GM10266 (cell line): ENCODE measurements around the gene SAV1.

ENCODE experiments used
- DNase-seq: peaks from one replicate; pipeline ENCODE4 v3.0.0; 2012; ENCODE audit errors: extremely low spot score
- TF ChIP-seq, protein P1 (sequence below): IDR thresholded peaks from 2 replicates; pipeline ENCODE4 v1.5.1; 2012; ENCODE audit warnings: mild to moderate bottlenecking, low read depth; ENCODE audit not compliant: control insufficient read depth, insufficient read depth; ENCODE audit errors: missing control alignments

The SAV1 gene

DNA sequence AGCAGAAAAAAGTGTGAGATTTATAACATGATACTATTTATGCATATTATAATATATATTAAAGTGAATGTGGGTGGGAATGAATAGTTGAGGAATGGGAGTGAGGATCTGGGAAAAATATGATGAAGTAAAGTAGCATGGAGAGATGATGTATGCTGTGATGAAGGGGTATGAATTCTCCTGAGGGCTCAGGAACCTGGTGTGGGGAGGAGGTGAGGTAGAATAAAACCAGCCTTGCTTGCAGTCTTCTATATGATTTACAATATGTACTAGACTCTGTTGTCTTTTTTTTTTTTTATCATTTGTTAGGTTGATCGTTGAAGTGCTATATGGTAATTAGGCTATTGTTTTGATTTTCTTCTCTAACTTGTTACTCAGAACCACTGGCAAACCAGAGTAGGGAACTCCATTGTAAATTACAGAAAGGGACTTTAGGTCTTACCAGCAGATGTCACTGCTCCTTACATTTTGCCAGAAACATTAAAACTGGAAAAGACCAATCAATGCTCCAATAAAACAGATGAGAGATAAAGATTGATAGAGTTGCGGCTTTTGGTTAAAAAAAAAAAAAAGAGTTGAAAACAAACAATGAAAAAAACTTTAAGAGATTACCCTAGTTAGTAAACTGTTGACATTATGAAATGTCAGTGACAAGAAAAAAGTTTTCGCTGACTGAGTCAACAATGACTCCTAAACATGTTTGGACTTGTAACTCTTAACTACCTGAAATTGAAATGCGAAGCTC lies 68.2 kb downstream of the SAV1 start:
- TF ChIP-seq, protein P1, sequence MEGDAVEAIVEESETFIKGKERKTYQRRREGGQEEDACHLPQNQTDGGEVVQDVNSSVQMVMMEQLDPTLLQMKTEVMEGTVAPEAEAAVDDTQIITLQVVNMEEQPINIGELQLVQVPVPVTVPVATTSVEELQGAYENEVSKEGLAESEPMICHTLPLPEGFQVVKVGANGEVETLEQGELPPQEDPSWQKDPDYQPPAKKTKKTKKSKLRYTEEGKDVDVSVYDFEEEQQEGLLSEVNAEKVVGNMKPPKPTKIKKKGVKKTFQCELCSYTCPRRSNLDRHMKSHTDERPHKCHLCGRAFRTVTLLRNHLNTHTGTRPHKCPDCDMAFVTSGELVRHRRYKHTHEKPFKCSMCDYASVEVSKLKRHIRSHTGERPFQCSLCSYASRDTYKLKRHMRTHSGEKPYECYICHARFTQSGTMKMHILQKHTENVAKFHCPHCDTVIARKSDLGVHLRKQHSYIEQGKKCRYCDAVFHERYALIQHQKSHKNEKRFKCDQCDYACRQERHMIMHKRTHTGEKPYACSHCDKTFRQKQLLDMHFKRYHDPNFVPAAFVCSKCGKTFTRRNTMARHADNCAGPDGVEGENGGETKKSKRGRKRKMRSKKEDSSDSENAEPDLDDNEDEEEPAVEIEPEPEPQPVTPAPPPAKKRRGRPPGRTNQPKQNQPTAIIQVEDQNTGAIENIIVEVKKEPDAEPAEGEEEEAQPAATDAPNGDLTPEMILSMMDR: peak; percentile 59
- peak; percentile 13 for DNase-seq

DNA sequence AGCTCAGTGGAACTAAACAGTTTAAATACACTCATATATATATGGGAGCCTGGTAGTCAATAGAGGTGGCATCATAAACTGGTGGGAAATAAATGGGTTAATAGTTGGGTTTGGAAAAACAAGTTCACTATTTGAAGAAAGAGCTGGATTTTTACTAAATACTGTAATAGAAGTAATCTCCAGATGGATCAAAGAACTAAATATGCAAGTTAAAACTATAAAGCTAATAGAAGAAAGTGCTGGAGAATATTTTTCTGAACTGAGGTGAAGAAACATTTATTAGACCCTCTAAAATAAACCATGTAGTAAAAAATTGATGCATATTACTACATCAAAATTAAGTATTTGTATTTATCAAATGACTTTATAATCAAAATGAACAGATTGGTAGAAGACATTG lies 69.3 kb downstream of the SAV1 start:
- no peak for DNase-seq
- TF ChIP-seq, protein P1: no peak

DNA sequence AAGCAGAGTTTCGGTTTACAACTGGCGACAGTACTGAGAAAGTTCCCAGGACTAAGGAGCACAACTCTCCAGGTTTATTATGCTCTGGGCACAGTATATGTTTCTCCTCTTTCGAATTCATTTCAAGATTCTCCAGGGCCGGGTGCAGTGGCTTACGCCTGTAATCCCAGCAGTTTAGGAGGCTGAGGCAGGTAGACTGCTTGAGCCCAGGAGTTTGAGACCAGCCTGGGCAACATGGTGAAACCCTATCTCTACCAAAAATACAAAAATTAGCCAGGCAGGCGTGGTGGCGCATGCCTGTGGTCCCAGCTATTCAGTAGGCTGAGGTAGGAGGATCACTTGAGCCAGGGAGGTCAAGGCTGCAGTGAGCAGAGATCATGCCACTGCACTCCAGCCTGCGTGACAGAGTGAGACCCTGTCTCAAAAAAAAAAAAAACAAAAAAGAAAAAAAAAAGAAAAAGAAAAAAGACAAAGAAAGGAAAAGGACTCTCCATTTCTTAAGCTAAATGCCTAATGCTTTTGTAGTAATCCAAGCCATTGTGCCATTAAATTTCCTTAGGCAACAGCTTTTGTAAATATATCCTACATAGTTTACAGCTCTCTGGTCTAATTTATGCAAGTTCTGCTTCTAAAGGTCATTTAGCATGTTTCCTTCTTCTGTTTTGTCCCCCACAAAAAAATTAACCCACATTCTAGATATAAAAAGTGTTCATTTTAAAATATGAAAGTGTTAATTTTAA lies 73.4 kb downstream of the SAV1 start:
- TF ChIP-seq, protein P1: no peak
- no peak for DNase-seq

DNA sequence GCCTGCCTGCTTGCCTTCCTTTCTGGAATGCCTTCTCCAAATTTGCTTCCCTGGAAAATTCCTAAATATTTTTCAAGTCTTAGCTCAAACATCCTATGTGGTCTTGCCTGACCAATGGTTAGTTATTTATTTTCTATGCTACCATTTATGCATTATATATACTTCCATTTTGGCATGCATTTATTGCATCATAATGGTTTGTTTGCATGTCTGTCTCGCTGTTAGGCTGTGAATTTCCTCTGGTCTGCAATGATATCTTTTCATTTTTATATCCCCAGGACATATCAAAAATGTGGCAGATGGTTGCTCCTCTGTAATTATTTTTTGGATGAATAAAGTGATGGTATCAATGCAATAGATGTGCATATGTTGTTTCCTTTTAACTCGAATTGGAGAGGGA lies 77.6 kb downstream of the SAV1 start:
- TF ChIP-seq, protein P1: no peak
- DNase-seq: no peak
